WTC11 (cell line): ENCODE data around the gene WSB1. TPM values are rescaled to one million over a fixed set of nuclear protein-coding genes. Genes with fewer than 3 reads are reported as not detected.

Source experiments
- ATF3 ChIP-seq: sonication (generic); formaldehyde crosslinking; conservative IDR thresholded peaks from 2 replicates; pipeline ENCODE4 v1.8.1; 2022; ENCODE audit warnings: mild to moderate bottlenecking, missing genetic modification reagents
- ATF6 ChIP-seq: sonication (generic); formaldehyde crosslinking; IDR thresholded peaks from 2 replicates; pipeline ENCODE4 v1.8.1; 2023; ENCODE audit warnings: mild to moderate bottlenecking, missing genetic modification reagents
- CREB1 ChIP-seq: sonication (generic); formaldehyde crosslinking; IDR thresholded peaks from 2 replicates; pipeline ENCODE4 v1.8.0; 2023; ENCODE audit warnings: mild to moderate bottlenecking, missing genetic modification reagents
- E2F5 ChIP-seq: sonication (generic); formaldehyde crosslinking; IDR thresholded peaks from 2 replicates; pipeline ENCODE4 v1.8.1; 2022; ENCODE audit warnings: mild to moderate bottlenecking, moderate library complexity, missing genetic modification reagents
- ESRRA ChIP-seq: sonication (generic); formaldehyde crosslinking; IDR thresholded peaks from 2 replicates; pipeline ENCODE4 v1.8.1; 2022; ENCODE audit warnings: mild to moderate bottlenecking, missing genetic modification reagents, borderline replicate concordance
- ETV6 ChIP-seq: sonication (generic); formaldehyde crosslinking; IDR thresholded peaks from 2 replicates; pipeline ENCODE4 v1.8.1; 2022; ENCODE audit warnings: mild to moderate bottlenecking, missing genetic modification reagents
- NFE2L1 ChIP-seq: sonication (generic); formaldehyde crosslinking; IDR thresholded peaks from 2 replicates; pipeline ENCODE4 v1.8.1; 2023; ENCODE audit warnings: missing genetic modification reagents
- NR3C1 ChIP-seq: sonication (generic); formaldehyde crosslinking; conservative IDR thresholded peaks from 2 replicates; pipeline ENCODE4 v1.8.1; 2023; ENCODE audit warnings: low read depth, mild to moderate bottlenecking, missing genetic modification reagents
- PRRX2 ChIP-seq: fragments of 250-450 bp; sonication (Bioruptor Pico); IDR thresholded peaks from 2 replicates; pipeline ENCODE4 v1.8.0; 2021; ENCODE audit warnings: mild to moderate bottlenecking
- RORB ChIP-seq: fragments of 250-450 bp; sonication (Bioruptor Pico); IDR thresholded peaks from 2 replicates; pipeline ENCODE4 v1.9.0; 2021; ENCODE audit warnings: mild to moderate bottlenecking
- SP1 ChIP-seq: sonication (generic); formaldehyde crosslinking; conservative IDR thresholded peaks from 2 replicates; pipeline ENCODE4 v1.8.1; 2022; ENCODE audit warnings: missing genetic modification reagents
- TCF7 ChIP-seq: sonication (generic); formaldehyde crosslinking; IDR thresholded peaks from 2 replicates; pipeline ENCODE4 v1.8.0; 2022; ENCODE audit warnings: mild to moderate bottlenecking, low read depth, missing genetic modification reagents, moderate library complexity
- ZMAT4 ChIP-seq: fragments of 250-450 bp; sonication (Bioruptor Pico); IDR thresholded peaks from 2 replicates; pipeline ENCODE4 v1.9.0; 2021; ENCODE audit warnings: mild to moderate bottlenecking
- ZNF423 ChIP-seq: fragments of 250-450 bp; sonication (Bioruptor Pico); IDR thresholded peaks from 2 replicates; pipeline ENCODE4 v2.1.2; 2022; ENCODE audit warnings: mild to moderate bottlenecking, moderate library complexity
- total RNA-seq: library from RNA; stranded (reverse); gene quantifications from 3 replicates; pipeline ENCODE4 v1.2.3, GENCODE V29; 2021
- TF ChIP-seq, protein P1 (sequence below): sonication (generic); formaldehyde crosslinking; IDR thresholded peaks from 2 replicates; pipeline ENCODE4 v1.8.0; 2022; ENCODE audit warnings: mild to moderate bottlenecking, missing genetic modification reagents
- TF ChIP-seq, protein P2 (sequence below): sonication (generic); formaldehyde crosslinking; IDR thresholded peaks from 2 replicates; pipeline ENCODE4 v1.8.1; 2023; ENCODE audit warnings: mild to moderate bottlenecking, moderate library complexity, missing genetic modification reagents
- TF ChIP-seq, protein P3 (sequence below): sonication (generic); formaldehyde crosslinking; IDR thresholded peaks from 2 replicates; pipeline ENCODE4 v1.8.0; 2022; ENCODE audit warnings: mild to moderate bottlenecking, missing genetic modification reagents

Gene WSB1
- total RNA-seq, 1 experiment from 2014 or later = 167 TPM

GRCh38 chr17:27293898-27294688, at the start of gene WSB1 (continued):
- peak; percentile 72; the same call in 1 of the 2 replicates for TF ChIP-seq E2F5
- no peak for TF ChIP-seq RORB (CRISPR knock-in tag)
- TF ChIP-seq, protein P1, sequence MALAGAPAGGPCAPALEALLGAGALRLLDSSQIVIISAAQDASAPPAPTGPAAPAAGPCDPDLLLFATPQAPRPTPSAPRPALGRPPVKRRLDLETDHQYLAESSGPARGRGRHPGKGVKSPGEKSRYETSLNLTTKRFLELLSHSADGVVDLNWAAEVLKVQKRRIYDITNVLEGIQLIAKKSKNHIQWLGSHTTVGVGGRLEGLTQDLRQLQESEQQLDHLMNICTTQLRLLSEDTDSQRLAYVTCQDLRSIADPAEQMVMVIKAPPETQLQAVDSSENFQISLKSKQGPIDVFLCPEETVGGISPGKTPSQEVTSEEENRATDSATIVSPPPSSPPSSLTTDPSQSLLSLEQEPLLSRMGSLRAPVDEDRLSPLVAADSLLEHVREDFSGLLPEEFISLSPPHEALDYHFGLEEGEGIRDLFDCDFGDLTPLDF (CRISPR knock-in tag) = no peak
- TF ChIP-seq, protein P2, sequence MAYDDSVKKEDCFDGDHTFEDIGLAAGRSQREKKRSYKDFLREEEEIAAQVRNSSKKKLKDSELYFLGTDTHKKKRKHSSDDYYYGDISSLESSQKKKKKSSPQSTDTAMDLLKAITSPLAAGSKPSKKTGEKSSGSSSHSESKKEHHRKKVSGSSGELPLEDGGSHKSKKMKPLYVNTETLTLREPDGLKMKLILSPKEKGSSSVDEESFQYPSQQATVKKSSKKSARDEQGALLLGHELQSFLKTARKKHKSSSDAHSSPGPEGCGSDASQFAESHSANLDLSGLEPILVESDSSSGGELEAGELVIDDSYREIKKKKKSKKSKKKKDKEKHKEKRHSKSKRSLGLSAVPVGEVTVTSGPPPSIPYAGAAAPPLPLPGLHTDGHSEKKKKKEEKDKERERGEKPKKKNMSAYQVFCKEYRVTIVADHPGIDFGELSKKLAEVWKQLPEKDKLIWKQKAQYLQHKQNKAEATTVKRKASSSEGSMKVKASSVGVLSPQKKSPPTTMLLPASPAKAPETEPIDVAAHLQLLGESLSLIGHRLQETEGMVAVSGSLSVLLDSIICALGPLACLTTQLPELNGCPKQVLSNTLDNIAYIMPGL = no peak; the same call in 1 of the 2 replicates
- no peak for TF ChIP-seq ATF3 (CRISPR knock-in tag)
- TF ChIP-seq NFE2L1 (CRISPR knock-in tag) = no peak
- TF ChIP-seq TCF7 = 0 out of 2 replicates have a peak, but pooled peaks have one; percentile 26
- TF ChIP-seq ZMAT4 (CRISPR knock-in tag) = no peak
- no peak for TF ChIP-seq PRRX2
- TF ChIP-seq ZNF423 (CRISPR knock-in tag) = no peak
- TF ChIP-seq, protein P3, sequence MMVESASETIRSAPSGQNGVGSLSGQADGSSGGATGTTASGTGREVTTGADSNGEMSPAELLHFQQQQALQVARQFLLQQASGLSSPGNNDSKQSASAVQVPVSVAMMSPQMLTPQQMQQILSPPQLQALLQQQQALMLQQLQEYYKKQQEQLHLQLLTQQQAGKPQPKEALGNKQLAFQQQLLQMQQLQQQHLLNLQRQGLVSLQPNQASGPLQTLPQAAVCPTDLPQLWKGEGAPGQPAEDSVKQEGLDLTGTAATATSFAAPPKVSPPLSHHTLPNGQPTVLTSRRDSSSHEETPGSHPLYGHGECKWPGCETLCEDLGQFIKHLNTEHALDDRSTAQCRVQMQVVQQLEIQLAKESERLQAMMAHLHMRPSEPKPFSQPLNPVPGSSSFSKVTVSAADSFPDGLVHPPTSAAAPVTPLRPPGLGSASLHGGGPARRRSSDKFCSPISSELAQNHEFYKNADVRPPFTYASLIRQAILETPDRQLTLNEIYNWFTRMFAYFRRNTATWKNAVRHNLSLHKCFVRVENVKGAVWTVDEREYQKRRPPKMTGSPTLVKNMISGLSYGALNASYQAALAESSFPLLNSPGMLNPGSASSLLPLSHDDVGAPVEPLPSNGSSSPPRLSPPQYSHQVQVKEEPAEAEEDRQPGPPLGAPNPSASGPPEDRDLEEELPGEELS = peak; percentile 70; the same call in 1 of the 2 replicates
- TF ChIP-seq ETV6 (CRISPR knock-in tag) = peak; percentile 73; the same call in 1 of the 2 replicates
- 0 out of 2 replicates have a peak, but pooled peaks have one; percentile 49 for TF ChIP-seq CREB1 (CRISPR knock-in tag)
- TF ChIP-seq ATF6 = no peak
- TF ChIP-seq ESRRA = no peak
- TF ChIP-seq SP1 (CRISPR knock-in tag) = peak; percentile 61
- no peak for TF ChIP-seq NR3C1 (CRISPR knock-in tag)
